Midbrain (tissue), 1 donor: ENCODE data around the gene STK25.
"Not testable (repeated sequence)": the region's sequence is repeated elsewhere in the genome, so short reads cannot be mapped to it uniquely, and the experiment has no call there.

Experiments used
- DNase-seq: peaks from one replicate; lab custom pipeline; 2025; lab: John Stamatoyannopoulos, UW

The STK25 gene

GRCh38 chr2:241539616-241540374 is 31.4 kb upstream of the STK25 start:
- no peak for DNase-seq

DNA sequence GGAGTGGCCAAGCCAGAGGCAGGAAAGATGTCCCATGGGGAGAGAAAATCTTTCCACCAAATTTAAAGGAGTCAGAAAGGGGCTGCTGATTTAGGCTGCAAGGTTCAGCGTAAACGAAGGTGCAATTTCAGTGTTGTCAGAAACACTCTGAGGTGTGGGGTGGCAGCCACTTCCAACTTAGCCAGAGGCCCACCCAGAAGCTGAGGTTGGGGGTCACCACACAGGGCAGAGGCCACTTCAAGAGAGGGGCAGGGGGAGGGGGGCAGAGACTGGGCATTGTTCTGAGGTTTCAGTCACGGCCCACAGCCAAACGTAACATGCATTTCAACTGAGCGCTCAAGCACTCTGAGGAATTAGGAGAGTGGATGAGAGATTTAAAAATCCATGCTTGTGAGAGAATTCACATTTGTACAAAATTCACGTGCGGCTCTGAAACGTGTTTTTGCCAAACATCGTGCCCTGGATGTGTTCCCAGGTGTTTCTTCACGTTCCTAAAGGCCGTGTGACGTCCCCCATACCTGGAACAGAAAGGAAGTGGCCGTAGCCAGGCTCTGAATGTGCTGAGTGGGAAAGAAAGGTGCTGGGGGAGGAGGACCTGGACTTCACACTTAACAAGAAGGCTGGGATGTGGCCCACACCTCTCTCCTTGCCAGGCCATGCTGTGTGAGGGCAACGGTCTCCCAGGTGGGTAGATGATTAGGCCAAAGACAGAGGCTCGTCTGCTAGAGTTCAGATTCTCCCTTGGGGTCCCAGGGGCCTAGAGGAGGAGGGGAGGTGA is 30.6 kb upstream of the STK25 start:
- no peak for DNase-seq

DNA sequence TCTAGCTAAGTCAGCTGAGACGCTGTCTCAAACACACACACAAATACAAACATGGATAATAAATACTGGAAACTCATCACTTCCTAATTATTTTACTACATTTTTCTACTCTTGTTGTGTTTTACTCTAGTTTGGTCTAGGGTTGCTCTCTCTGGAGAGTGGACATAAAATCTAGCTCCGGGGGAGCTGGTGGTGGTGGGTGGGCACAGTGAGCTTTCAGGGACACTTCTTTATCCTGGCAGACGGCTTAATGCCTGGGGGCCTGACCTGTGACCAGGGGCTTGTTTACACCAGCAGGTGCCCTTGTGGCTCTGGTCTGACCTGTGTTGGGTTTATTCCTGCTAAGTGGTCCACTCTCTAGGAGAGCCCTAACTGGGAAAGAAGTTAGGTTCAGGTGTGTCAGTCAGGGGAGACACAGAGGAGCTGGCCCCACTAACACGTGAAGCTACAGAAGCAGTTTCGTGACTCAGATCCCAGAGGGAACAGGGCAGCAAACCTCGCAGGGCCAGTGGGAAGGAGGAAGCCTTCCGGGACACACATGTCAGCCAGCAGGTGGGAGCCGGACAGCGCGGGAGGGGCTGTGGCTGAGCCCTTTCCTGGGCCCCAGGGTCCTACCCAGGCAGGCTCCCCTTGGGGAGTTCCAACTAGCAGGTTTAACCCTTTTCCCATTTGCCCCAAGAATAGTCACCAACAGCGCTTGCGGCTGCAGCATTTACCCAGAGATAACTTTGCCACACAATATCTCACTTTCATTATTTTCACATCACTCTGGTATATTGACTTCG is 27.7 kb upstream of the STK25 start:
- no peak for DNase-seq

GRCh38 chr2:241534701-241535375 is 26.5 kb upstream of the STK25 start:
- DNase-seq = no peak

- DNase-seq = no peak
Measured at GRCh38 chr2:241534293-241534692, 25.9 kb upstream of the STK25 start.

DNA sequence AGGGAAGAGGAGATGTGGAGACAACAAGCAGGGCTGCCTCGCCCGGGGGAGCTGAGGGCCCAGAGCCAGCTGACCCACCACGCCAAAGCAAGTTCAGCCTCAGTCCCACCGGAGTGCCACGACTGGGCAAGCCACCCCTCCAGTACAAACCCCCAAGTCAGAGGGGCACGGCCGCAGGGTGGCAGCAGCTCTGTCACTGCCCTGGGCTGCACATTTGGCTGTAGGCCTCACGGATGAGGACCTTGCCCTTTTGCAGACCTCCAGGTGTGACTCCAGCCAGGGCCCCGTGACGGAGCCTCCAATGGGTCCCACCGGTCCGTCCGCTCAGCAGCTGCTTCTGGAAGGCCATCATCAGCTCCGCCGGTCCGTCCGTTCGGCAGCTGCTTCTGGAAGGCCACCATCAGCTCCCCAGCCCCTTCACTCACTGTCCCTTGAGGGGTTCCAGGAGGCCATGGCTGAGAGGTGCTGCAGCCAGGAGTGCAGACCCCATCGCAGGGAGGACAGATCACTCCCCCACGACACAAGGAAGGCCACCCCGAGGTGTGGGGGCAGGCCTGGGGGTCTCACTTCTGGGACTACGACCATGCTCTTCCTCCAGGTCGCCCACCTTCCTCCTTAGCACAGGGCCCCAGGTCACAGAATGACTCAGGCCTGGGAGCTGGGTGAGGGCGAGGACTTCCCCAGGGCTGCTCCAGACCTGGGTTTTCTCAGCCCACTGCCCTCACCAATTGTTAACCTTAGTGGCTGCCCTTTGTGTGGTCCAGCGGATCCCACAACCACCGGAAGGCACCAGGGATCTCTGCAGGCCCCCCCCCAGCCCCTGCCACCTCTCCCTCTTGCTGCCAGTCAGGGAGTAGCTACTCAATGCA is 24.6 kb upstream of the STK25 start:
- no peak for DNase-seq

- DNase-seq = no peak
Measured at GRCh38 chr2:241532168-241532567, 23.8 kb upstream of the STK25 start.

DNA sequence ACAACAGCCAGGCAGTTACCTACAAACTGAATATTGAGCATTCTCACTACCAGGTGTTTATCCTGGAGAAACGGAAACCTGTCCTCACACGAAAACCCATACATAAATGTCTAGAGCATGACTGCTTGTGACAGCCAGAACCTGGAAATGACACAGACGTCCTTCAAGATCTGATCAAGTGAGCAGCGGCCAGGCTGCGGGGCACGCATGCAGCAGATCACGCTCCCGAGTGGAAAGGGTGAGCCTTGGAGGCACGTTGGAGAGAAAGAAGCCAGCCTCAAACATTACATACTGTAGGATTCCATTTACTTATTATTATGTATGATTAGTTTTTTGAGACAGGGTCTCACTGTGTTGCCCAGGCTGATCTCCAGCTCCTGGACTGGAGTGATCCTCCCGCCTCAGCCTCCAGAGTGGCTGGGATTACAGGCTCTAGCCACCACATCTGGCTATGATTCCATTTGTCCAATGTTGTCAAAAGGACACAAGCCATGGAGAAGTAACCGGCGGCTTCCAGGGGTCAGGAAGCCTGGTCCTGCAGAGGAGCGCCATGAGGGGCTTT is 22.9 kb upstream of the STK25 start:
- no peak for DNase-seq

DNA sequence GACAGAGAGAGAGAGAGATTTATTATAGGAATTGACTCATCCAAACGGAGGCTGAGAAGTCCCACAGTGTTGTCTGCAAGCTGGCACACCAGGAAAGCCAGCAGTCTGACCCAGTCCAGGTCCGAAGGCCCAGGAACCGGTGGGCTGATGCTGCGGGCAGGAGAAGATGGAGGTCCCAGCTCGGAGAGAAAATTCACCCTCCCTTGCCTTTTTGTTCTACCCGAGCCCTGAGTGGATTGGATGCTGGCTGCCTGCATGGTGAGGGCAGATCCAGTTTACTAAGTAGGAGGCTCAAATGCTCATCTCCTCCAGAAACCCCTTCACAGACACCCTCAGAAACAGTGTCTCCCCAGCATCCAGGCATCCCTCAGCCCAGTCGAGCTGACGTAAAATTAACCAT is 22.2 kb upstream of the STK25 start:
- no peak for DNase-seq

DNA sequence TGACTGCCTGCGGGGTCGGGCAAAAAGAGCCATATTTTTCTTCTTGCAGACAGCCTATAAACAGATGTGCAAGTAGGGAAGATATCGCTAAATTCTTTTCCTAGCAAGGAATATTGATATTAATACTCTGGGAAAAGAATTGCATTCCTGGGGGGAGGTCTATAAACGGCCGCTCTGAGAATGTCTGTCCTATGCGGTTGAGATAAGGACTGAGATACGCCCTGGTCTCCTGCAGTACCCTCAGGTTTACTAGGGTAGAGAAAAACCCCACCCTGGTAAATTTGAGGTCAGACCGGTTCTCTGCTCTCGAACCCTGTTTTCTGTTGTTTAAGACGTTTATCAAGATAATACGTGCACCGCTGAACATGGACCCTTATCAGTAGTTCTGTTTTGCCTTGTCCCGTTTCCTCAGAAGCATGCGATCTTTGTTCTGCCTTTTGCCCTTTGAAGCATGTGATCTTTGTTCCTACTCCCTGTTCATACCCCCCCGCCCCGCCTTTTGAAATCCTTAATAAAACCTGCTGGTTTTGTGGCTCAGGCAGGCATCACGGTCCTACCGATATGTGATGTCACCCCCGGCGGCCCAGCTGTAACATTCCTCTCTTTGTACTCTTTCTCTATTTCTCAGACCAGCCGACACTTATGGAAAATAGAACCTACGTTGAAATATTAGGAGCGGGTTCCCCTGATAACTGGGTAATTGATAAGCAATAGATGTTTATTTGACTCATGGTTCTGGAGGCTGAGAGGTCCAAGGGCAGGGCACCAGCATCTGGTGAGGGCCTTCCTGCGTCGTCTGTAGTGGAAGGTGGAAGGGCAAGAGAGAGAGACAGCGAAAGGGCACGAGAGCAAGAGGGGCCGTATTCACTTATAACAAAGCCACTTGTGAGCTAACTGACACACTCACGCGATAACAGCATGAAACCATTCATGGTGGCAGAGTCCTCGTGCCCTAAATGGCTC is 17.7 kb upstream of the STK25 start:
- DNase-seq = not testable (repeated sequence)

DNA sequence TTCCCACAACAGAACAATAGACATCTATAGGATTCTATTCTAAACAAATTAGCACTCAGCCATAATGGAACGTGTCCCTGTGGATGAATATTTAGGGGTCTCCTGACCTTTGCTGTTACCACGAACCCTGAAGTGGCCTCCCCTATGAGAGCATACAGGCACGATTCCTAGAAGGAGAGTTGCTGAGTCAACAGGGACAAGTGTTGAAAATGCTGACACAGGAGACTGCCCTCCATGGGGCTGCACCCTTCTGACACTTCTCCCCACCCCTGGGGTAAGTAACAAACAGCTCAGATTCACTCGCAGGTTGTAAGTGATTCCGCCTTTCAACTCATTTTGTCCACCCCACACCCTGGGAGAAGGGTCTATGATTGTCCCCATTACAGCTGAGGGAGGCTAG is 14.1 kb upstream of the STK25 start:
- DNase-seq = no peak

- DNase-seq = no peak
Measured at GRCh38 chr2:241519669-241520068, 11.3 kb upstream of the STK25 start.

DNA sequence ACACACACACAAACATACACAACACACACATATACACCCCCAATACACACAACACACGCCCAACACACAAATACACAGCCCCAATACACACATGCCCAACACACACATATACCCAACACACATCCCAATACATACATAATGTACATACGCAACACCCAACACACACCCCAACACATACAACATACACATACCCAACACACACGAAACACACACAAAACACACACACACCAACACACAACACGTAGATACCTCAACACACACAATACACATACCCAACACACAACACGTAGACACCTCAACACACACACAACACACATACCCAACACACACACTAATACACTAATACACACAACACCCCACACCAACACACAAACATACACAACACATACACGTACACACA is 8.9 kb upstream of the STK25 start:
- no peak for DNase-seq

- no peak for DNase-seq
Measured at GRCh38 chr2:241516520-241516965, 8.2 kb upstream of the STK25 start.

- DNase-seq = no peak
Measured at GRCh38 chr2:241514986-241515737, 6.8 kb upstream of the STK25 start.

DNA sequence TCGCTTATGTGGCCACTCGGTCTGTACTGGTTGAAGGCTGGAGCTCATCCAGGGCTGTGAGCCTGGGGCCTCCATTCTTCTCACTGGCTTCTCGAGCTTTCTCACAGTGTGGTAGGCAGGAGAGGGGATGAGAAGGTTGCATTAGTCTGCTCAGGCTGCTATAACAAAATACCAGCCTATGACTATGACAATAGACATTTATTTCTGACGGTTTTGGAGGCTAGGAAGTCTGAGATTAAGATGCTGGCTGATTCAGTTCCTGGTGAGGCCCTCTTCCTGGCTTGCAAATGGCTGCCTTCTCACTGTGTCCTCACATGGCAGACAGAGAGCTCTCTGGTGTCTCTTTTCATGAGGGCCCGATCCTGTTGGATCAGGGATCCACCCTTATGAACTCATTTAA is 6.2 kb upstream of the STK25 start:
- DNase-seq = no peak

GRCh38 chr2:241511091-241511741 is 2.8 kb upstream of the STK25 start:
- no peak for DNase-seq

DNA sequence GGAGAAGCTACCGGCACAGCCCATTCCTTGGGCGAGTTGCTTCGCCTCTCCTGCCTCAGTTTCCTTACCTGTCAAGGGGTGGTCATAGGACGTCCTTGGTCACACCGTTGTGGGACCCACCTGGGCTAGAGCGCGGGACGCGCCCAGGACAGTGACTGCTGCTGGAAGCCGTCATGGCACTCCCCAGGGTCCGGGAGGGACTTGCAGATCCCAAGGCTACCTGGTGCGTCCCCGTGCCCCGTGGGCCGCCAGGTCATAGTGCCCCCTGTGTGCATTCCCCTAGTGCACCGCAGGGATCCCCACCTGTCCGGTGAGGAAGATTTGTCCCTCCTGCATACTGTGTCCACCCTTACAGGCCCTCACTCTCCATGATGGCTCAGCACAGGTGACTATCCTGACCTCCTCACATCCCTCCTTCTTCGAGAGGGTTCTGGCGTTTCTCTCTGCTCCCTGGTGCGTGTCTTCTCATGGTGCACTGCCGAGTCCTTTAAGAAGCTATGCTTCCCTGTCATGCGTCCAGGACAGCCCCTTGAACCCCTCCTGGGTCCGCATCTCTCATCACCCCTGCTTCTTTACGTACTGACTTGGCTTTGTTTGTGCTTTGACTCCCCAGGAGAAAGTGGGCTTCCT is 886 bp upstream of the STK25 start:
- no peak for DNase-seq
